Measurements from ENCODE around the gene NPS.

The NPS gene

GRCh38 chr10:127556916-127557315, 7.8 kb downstream of the NPS start:
- DNase-seq (ENCODE audit: low read depth in 1 of 2, low spot score in 1 of 2) = no peak

DNA sequence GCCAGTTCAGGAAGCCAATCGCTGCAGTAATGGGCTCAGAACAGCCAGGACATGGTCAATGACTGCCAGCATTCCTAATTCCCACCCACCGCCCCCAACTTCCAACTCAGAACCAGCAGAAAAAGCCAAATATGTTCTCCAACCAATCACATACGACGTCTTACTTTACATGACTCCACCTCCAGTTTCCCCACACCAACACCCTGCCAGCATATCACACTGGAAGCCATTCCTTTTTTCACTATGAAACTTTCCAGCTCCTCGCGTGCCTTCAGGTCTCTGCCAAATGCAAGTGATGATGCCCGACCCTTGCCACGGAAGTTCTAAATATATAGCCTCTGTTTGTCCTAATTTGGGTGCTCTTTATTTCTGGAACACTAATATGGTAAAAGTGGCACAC, 12.5 kb downstream of the NPS start:
- no peak for DNase-seq (ENCODE audit: low read depth in 1 of 2, low spot score in 1 of 2)

GRCh38 chr10:127563718-127564553, 14.8 kb downstream of the NPS start:
- DNase-seq (ENCODE audit: low read depth in 1 of 2, low spot score in 1 of 2) = no peak

DNA sequence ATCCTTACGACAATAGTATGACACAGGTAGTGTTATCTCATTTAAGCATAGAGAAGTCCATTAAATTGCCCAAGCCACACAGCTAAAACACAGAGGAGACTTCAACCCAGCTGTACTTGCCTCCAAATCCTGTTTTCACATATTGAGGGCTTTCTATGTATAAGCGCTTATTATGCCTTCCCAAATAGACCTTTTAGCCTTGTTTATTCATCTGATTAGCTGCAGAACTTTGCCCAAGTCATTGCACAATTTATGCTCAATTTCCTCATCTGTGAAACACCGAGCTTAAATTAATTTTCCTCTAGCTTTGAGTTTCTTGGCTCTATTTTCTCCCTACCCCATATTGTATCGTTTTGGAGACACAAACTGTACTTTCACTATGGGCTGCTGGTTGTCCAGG, 15.5 kb downstream of the NPS start:
- DNase-seq (ENCODE audit: low read depth in 1 of 2, low spot score in 1 of 2) = no peak

DNA sequence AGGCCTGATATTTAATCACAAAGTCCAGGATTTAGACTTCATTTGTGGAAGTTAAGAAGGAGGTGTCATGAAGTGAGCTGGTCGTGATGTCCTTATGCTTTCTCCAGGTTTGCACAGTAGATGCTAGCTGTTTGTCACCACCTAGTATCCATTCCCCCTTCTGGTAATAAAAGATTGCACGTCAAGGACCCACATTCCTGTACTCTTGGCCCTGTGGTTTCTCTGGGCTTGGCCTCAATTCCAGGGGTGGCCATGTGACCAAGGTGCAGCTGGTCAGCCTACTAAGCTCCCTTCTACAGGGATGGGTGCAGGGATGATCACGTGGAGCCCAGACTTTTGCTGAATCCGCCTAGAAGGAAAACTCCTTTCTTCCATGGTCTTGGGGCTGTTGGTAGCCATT, 16.5 kb downstream of the NPS start:
- no peak for DNase-seq (ENCODE audit: low read depth in 1 of 2, low spot score in 1 of 2)

GRCh38 chr10:127569210-127569609, 20.1 kb downstream of the NPS start:
- DNase-seq (ENCODE audit: low read depth in 1 of 2, low spot score in 1 of 2) = no peak

GRCh38 chr10:127570036-127570435, 20.9 kb downstream of the NPS start:
- DNase-seq (ENCODE audit: low read depth in 1 of 2, low spot score in 1 of 2) = no peak

GRCh38 chr10:127571386-127571785, 22.3 kb downstream of the NPS start:
- no peak for DNase-seq (ENCODE audit: low read depth in 1 of 2, low spot score in 1 of 2)

GRCh38 chr10:127576051-127576450, 26.9 kb downstream of the NPS start:
- DNase-seq (ENCODE audit: low read depth in 1 of 2, low spot score in 1 of 2) = no peak

GRCh38 chr10:127576740-127577161, 27.6 kb downstream of the NPS start:
- no peak for DNase-seq (ENCODE audit: low read depth in 1 of 2, low spot score in 1 of 2)

DNA sequence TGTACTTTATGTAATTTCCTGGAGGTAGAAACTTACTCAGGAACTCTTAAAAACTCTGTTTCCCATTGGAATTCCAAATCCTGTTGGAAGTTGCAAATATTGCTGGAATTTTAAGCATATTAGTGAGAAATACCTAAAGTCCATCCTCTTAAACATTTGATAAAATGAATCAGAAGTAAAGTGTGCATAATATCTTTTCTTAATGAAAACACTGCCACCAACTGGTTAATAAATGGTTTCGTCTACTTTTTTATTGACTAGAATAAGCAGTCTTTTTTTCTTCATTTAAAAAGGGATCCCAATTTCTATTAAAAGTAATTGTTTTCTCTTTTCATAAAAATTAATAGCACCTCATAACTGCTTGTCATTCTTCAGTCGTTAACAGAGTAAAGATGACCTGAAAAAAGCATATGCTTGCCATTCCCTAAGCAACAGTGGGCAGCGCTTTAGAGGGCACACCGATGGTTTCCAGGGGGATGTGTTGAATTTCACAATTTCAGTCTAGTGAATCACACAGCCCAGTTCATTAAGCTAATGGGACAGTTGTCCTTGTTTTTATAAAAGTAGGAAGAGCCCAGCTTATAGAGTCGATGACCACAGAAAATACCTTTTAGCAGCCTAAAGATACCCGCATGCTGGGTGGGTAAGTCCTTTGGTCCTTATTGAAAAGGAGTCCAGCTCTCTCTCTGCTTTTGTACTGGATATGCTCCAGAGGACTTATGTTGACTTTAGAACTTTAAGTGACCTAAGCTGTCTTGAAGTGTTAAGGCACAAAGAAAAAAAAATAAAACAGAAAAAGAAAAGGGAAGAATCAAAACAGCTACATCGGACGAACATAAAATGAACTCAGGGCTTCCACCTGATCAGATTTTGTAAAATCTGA, 28.5 kb downstream of the NPS start:
- no peak for DNase-seq (ENCODE audit: low read depth in 1 of 2, low spot score in 1 of 2)

DNA sequence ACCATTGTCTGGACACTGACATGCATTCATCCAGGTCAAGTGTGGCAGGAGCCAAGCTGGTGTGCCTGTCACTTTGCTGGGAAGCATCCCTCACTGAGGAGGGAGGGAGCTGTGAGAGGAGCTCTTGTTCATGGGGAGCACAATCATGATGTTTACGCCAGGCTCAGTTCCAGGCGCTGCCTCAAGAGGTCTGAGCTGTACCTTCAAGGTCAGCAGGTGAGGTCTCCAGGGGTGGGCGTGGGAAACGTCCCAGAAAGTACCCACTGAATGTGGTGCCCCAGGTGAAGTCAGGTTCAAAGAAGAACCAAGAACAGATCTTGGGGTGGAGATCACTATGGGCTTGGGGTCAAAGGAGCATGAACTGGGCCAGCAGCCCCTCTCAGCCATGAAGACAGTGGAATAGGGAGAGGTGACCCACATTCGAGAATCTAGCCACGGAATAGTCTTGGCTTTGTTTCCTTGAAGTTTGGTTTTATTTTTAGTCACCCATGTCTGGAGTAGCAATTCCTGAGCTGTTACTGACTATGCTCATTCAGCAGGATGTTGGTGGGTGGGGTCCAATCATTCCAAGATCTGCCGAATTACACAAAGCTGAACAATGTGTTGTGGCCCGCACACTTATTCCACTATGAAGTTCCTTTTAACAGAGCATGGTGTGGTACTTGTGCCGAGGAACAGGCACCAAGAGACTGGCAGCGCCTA, 29.3 kb downstream of the NPS start:
- no peak for DNase-seq (ENCODE audit: low read depth in 1 of 2, low spot score in 1 of 2)

DNA sequence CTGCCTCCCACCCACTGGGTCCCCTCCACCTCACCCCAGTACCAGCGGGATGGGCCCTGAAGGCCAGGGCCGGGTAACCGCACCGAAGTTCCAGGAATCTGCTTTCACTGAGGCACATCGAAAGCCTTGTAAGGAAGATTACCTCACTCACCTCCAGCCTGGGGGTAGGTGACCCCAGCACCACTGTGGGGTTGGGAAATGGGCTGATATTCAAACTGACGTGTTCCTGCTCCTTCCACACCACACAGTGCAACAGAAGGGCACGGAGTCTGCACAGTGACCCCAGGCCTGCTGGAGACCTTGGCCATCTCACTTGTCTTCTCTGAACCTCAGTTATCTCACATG, 29.8 kb downstream of the NPS start:
- no peak for DNase-seq (ENCODE audit: low read depth in 1 of 2, low spot score in 1 of 2)

DNA sequence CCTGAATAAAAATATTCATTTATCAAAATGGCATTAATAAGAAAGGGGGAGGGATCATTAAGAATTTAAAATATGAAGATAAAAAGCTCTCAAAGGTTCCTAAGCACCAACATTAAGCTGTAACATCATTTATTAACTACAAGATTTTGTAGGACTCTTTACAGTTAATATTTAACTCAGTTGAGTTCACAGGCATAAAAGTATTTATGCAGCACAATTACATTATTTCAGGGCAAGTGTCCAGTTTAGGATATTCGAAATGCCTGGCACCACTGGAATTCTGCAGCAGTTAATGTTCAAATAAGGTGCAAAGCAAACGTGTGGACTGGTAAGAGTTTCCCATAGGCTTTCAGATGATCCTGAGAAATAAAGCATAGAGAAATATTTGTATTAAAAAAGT, 30.5 kb downstream of the NPS start:
- no peak for DNase-seq (ENCODE audit: low read depth in 1 of 2, low spot score in 1 of 2)

GRCh38 chr10:127580822-127581221, 31.7 kb downstream of the NPS start:
- DNase-seq (ENCODE audit: low read depth in 1 of 2, low spot score in 1 of 2) = no peak

- no peak for DNase-seq (ENCODE audit: low read depth in 1 of 2, low spot score in 1 of 2)
Observed at GRCh38 chr10:127585519-127586023, 36.5 kb downstream of the NPS start.

DNA sequence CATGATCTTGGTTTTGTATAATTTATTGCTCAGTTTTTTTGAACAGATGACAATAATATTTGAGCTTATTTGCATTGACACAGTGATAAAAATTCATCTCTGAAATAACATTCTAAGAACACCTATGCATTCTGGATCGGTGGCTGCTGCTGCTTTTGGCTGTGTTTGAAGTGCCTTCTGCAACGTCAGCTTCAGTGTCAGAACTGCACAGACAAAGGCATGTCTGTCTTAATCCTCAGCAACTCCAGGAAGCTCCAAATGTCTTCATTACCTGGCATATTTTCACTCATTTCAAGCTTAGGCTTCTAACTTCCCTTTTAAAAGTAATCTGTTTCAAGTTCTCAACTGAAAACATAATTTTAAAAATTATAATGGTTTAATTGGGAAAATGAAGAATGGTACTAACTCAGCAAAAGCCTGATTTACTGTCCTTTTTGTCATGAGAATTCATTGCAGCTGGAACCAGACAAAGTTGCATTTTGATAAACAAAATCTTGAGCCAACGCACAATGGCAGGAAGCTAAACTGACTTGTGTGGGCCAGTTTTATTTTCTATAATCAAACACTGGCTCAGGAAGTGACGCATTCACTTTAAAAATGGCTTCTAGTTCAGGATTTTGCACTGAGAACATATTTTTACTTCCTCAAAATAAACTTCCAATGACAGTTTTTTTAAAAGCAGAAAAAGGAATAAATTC, 38.7 kb downstream of the NPS start:
- DNase-seq (ENCODE audit: low read depth in 1 of 2, low spot score in 1 of 2) = no peak

DNA sequence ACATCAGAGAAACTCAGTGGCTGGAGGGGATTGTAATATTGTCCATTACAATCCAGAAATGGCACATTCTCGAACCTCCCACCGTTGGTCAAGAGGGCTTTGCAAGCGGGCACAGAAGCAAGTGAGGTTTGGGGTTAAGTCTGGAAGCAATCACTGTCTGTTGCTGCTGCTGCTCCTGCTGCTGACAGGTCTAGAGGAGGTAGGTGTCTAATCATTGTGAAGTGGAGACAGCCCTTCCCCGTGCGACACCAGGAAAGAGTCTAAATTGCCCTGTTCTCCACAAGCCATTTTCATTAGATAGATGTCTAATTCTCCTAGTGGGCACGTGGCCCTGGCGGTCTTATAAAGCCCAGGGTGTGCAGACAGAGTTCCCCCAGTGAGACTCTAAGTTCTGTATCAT, 43.5 kb downstream of the NPS start:
- no peak for DNase-seq (ENCODE audit: low read depth in 1 of 2, low spot score in 1 of 2)

GRCh38 chr10:127600479-127600878, 51.4 kb downstream of the NPS start:
- no peak for DNase-seq (ENCODE audit: low read depth in 1 of 2, low spot score in 1 of 2)
